GM08714 (cell line): ENCODE measurements around the gene EWSR1.

ENCODE experiments used
- H3K4me3 ChIP-seq: fragments of 200-500 bp; sonication (Bioruptor generic); 2 replicates; pipeline ENCODE4 v1.5.1; 2014; ENCODE audit warnings: mild to moderate bottlenecking, low read length, inconsistent platforms
- ZNF274 ChIP-seq: IDR thresholded peaks from 2 replicates; pipeline ENCODE4 v1.6.1; 2012; ENCODE audit warnings: mild to moderate bottlenecking, low read depth, low read length

Gene EWSR1

GRCh38 chr22:29325356-29325755 lies 57.3 kb downstream of the EWSR1 start:
- H3K4me3 ChIP-seq = no peak overlapping the region
- no peak for TF ChIP-seq ZNF274

DNA sequence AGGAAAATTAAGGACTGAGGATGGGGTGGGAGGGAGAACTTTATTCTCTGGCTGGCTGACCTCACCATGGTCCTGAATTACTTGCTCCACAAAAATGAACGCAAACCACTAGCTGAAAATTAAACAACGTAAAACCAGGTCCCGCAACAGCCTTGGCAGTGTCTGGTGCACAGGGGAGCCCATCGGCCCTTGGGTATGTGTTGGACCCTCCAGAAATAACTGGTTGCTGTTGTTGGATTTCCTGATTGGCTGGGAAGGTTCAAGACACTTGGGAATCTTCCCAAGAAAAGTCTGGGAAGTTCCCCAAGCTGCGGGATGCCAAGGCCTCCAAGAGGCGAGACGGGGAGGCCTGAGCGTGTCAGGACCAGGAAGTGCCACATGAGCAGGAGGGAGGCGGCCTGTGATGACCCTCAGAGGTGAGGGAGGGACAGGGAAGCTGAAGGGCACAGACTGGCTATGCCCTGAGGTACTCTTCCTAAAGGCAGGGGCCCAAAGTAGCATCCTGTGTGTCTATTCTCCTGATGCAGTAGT lies 57.8 kb downstream of the EWSR1 start:
- no peak overlapping the region for H3K4me3 ChIP-seq
- no peak for TF ChIP-seq ZNF274

- H3K4me3 ChIP-seq = no peak overlapping the region
- no peak for TF ChIP-seq ZNF274
Measured at GRCh38 chr22:29326481-29326880, 58.4 kb downstream of the EWSR1 start.

GRCh38 chr22:29327089-29327764 lies 59.2 kb downstream of the EWSR1 start:
- TF ChIP-seq ZNF274 = no peak
- H3K4me3 ChIP-seq = no peak overlapping the region

GRCh38 chr22:29328055-29328454 lies 60.0 kb downstream of the EWSR1 start:
- H3K4me3 ChIP-seq = no peak overlapping the region
- TF ChIP-seq ZNF274 = no peak

GRCh38 chr22:29328566-29329500 lies 60.8 kb downstream of the EWSR1 start:
- TF ChIP-seq ZNF274 = no peak
- no peak overlapping the region for H3K4me3 ChIP-seq

- TF ChIP-seq ZNF274 = no peak
- no peak overlapping the region for H3K4me3 ChIP-seq
Measured at GRCh38 chr22:29329581-29329980, 61.5 kb downstream of the EWSR1 start.

- TF ChIP-seq ZNF274 = no peak
Measured at GRCh38 chr22:29330291-29330690, 62.2 kb downstream of the EWSR1 start.

DNA sequence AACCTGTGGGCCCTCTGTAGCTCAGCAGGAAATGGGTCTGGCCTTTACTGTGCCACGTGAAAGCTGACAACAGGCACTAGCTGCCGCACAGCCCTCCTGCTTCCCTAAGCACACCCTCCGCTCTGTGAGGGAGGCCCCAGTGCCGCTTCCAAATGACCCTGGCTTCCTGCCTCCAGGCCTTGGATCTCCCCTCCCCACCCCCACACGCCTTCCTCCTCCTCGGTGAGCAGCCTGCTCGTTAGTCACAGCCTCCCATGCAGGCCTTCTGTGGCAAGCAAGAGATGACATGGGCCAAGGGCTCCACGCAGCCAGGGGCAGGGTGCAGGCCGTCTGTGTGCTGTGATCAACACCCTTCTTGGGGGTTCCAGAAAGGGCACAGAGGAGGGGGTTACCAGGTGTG lies 62.7 kb downstream of the EWSR1 start:
- H3K4me3 ChIP-seq = no peak overlapping the region
- no peak for TF ChIP-seq ZNF274

More at GRCh38 chr22:29330291-29330690, 62.2 kb downstream of the EWSR1 start:
- no peak overlapping the region for H3K4me3 ChIP-seq

- H3K4me3 ChIP-seq = no peak overlapping the region
- no peak for TF ChIP-seq ZNF274
Measured at GRCh38 chr22:29331213-29331612, 63.1 kb downstream of the EWSR1 start.

DNA sequence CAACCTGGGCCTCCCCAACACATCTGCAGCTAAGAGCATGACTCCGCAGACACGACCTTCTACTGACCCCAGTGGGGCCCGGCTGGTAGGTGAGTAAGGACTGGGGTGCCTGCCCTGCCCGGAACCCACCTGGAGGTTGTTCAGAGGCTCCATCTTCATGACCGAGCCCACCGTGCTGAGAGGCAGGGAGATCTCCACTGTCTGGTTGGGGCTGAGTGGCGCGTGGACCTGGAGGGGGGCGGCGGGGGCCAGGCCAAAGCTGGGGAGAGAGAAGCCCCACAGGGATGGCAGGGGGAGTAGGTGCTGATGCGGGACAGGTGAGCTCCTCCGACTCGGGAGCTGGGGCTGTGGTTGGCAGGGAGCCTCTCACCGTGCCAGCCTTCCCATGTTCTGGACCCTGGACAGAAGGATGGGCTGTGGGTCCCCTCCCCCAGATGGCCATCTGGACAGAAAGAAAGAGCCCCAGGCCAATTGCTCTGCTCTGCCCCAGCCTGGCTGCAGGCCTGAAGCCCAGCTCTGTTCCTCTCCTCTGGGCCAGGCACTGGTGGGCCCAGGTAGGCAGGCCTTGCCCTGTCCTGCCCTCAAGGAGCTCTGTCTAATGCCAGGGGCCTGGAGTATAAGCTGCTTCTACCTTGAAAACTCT lies 63.7 kb downstream of the EWSR1 start:
- no peak overlapping the region for H3K4me3 ChIP-seq
- TF ChIP-seq ZNF274 = no peak

GRCh38 chr22:29332886-29333496 lies 64.9 kb downstream of the EWSR1 start:
- no peak for TF ChIP-seq ZNF274
- no peak overlapping the region for H3K4me3 ChIP-seq

DNA sequence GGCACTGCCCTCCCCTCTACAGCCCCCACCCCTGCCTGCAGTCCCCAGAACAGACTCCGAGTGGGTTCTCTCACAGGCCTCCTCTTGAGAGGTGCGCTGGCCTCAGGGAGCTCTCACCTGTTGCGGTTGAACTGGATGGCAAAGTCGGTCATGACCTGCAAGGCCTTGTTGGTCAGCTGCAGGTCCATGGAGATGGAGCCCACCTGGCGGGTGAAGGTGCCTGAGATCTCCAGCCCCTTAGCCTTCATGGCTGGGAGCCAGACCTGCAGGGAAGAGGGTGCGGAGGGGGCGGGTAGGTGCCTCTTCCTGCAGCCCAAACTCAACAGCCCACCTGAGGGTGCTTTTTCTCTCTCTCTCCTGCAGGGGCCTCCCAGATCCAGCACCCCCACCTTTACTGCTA lies 66.1 kb downstream of the EWSR1 start:
- TF ChIP-seq ZNF274 = no peak
- no peak overlapping the region for H3K4me3 ChIP-seq
